ENCODE data around the gene ASPSCR1. TPM values are rescaled to one million over a fixed set of nuclear protein-coding genes. Genes with fewer than 3 reads are reported as not detected.

The ASPSCR1 gene
- total and polyA plus RNA-seq, 10 donors: 20.2 to 58.8 (median 33.5) TPM

DNA sequence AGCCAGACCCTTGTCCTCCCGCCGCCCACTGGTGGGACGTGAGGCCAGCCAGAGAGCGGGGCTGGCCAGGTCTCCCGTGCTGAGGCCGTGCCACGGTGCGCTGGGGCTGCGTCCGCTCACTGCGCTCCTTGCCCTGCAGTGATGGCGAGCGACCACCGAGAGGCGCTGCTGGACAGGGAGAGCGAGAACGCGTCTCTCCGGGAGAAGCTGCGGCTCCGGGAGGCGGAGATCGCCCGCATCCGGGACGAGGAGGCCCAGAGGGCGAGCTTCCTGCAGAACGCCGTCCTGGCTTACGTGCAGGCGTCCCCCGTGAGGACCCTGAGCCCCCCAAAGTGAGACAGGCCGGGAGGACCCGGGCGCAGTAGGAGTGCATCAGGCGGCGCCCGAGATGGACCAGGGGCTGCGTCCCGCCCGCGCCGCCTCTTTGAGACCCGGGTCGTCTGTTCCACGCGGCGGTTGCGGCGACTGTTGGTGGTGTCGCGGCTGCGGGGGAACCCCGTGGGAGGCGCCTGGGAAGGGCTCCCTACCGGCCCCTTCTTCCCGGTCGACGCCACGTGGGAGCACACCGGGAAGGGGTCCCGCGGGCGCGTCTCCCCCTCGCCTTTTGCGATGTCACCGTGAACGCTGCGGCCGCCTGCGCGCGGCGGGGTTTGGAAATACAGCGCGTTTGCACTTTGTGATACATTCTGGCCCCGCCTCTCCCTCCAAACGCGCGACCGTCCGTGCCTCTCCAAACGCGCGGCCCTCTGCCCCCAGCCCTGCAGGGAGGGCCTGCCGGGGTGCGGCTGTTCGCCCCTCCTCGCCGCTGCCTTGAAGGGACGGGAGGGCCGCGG is 53.3 kb downstream of the ASPSCR1 start:
- Histone ChIP-seq H3K27ac (peak overlapping the region in 5 of 8 donors; percentile 3 to 53 (median 36)), H3K4me1 (peaks cover 10 to 37% (median 24%) of the 10 kb centered on the region in 6 donors)
- peak; percentile 96 for DNase-seq

DNA sequence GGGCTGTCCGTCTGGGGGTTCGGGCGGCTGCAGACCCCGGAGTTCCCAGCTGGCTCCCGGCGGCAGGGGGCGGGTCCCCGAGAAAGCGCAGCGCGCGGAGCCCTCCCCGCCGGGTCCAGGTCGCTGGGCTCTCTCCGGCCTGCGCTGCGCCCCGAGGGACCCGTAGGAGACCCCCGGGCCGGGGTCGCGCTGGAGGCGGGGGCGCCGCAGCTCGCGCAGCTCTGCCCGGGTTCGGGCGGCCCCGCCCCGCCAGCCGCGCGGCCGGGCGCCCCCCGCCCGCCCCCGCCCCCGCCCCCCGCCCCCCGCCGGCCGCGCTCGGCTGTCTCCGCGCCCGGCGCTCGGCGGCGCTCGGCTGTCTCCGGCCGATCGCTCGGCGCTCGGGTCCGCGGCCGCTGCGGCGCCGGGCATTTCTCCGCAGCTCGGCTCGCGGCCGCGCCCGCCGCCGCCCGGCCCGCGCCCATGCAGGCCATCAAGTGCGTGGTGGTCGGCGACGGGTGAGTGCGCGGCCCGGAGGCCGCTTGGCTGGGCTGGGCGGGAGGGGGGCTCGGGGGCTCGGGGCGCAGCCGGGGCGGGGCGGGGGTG is 54.0 kb downstream of the ASPSCR1 start, which contains the start of gene RAC3:
Gene RAC3, plus strand, starts transcription at position 376 of the 582 bp plus-strand sequence. Its CDS starts 84 bp downstream, at position 460.
- TF ChIP-seq, protein P1, sequence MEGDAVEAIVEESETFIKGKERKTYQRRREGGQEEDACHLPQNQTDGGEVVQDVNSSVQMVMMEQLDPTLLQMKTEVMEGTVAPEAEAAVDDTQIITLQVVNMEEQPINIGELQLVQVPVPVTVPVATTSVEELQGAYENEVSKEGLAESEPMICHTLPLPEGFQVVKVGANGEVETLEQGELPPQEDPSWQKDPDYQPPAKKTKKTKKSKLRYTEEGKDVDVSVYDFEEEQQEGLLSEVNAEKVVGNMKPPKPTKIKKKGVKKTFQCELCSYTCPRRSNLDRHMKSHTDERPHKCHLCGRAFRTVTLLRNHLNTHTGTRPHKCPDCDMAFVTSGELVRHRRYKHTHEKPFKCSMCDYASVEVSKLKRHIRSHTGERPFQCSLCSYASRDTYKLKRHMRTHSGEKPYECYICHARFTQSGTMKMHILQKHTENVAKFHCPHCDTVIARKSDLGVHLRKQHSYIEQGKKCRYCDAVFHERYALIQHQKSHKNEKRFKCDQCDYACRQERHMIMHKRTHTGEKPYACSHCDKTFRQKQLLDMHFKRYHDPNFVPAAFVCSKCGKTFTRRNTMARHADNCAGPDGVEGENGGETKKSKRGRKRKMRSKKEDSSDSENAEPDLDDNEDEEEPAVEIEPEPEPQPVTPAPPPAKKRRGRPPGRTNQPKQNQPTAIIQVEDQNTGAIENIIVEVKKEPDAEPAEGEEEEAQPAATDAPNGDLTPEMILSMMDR (IDR thresholded peaks at IDR 0.05 in 8 of 11, conservative IDR thresholded peaks at IDR 0.05 in 3 of 11): no peak
- no peak for TF ChIP-seq POLR2A (IDR thresholded peaks at IDR 0.05)
- TF ChIP-seq POLR2AphosphoS5 (IDR thresholded peaks at IDR 0.05): no peak
- 0 to 1% (median 0%) methylated on average over 7 to 96 of the region's 96 CpGs for WGBS, 5 donors
- no peak for DNase-seq
- Histone ChIP-seq H3K36me3 (peaks cover 0 to 45% (median 3%) of the 10 kb centered on the region in 6 donors), H3K9me3 (no peaks in the 10 kb centered on the region), H3K27ac (peak within 1 kb of the TSS in 5 of 8 donors; percentile 3 to 53 (median 36)), H3K4me1 (peaks cover 11 to 44% (median 29%) of the 10 kb centered on the region in 6 donors), H3K27me3 (replicated peaks in 1 of 7) (peaks cover 0 to 24% (median 7%) of the 10 kb centered on the region in 7 donors), H3K4me3 (peak within 1 kb of the TSS; percentile 43 to 80 (median 54))
- intact Hi-C loops (cut with DNase I; ENCODE audit: low total_unique reads): no loop called here

More for the DNA sequence above, 53.3 kb downstream of the ASPSCR1 start:
- peaks cover 0 to 24% (median 7%) of the 10 kb centered on the region in 7 donors for H3K27me3 ChIP-seq (replicated peaks in 1 of 7)
- H3K4me3 ChIP-seq: peak overlapping the region; percentile 43 to 80 (median 54)
- peaks cover 0 to 45% (median 3%) of the 10 kb centered on the region in 6 donors for H3K36me3 ChIP-seq
- H3K9me3 ChIP-seq: no peaks in the 10 kb centered on the region
- intact Hi-C loops (cut with DNase I; ENCODE audit: low total_unique reads): no loop called here
- TF ChIP-seq, protein P1 (IDR thresholded peaks at IDR 0.05 in 8 of 11, conservative IDR thresholded peaks at IDR 0.05 in 3 of 11): peak; percentile 96 to 99 (median 97)
- TF ChIP-seq POLR2AphosphoS5 (IDR thresholded peaks at IDR 0.05) (peak; percentile 75 to 84 (median 78)), POLR2A (IDR thresholded peaks at IDR 0.05) (no peak)
- 0 to 2% (median 1%) methylated on average over 32 to 94 of the region's 94 CpGs for WGBS, 5 donors

DNA sequence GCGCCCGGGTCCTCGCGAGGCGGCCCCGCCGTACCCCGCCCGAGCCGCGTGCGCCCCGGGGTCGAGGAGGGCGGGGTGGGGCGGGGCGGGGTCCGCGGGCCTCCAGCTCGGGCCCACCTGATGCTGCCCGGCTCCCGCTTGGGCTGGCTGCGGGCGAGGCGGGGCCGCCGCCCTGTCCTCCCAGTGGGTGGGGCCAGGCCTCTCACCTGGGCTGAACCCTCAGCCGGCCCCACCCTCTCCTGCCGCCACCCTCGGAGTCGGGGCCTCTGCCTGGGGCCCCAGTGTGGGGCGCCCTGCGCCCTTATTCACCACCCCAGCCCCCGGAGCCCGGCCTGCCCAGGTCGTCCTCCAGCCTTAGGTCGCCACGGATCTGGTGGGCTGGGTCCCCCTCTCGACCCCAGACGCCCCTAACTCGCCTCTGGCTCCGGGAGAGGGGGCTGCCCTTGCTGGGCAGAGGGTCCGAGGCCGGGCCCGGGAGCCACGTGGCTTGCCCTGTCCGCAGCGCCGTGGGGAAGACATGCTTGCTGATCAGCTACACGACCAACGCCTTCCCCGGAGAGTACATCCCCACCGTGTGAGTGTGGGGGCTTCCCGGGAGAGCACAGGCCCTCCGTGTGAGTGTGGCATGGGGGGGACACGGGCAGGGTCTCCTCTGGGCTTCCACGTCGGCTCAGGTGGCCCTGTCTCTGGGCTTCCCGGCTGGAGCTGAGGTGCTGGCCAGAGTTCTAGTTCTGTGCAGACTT is 54.6 kb downstream of the ASPSCR1 start:
- no peak for DNase-seq
- intact Hi-C loops (cut with DNase I; ENCODE audit: low total_unique reads): loop anchor here (2.0 kb wide), 1 partner anchor 123 kb away; no protein-coding TSS in a partner anchor
- H3K4me1 ChIP-seq: peaks cover 16 to 50% (median 36%) of the 10 kb centered on the region in 6 donors
- peaks cover 0 to 24% (median 7%) of the 10 kb centered on the region in 7 donors for H3K27me3 ChIP-seq (replicated peaks in 1 of 7)
- no peak for TF ChIP-seq POLR2A (IDR thresholded peaks at IDR 0.05)
- no peak for TF ChIP-seq POLR2AphosphoS5 (IDR thresholded peaks at IDR 0.05)
- TF ChIP-seq, protein P1 (IDR thresholded peaks at IDR 0.05 in 8 of 11, conservative IDR thresholded peaks at IDR 0.05 in 3 of 11): no peak
- no peaks in the 10 kb centered on the region for H3K9me3 ChIP-seq
- peaks cover 0 to 38% (median 3%) of the 10 kb centered on the region in 6 donors for H3K36me3 ChIP-seq
- WGBS, 5 donors: 13 to 80% (median 20%) methylated on average over 1 to 59 of the region's 59 CpGs
- no peak overlapping the region for H3K27ac ChIP-seq
- H3K4me3 ChIP-seq: peak overlapping the region in 5 of 8 donors; percentile 17 to 80 (median 27)

Data from spleen (tissue), 11 donors.